Testis (tissue), 3 donors: Measurements from ENCODE around the gene KCNA1. TPM values are rescaled to one million over a fixed set of nuclear protein-coding genes. Genes with fewer than 3 reads are reported as not detected.

Source experiments
- DNase-seq: peaks from one replicate; pipeline ENCODE4 v3.0.0-alpha.2; 2019
- H3K27ac ChIP-seq, 2 donors: fragments of 200-600 bp; sonication (generic); one replicate each; pipeline ENCODE4 v1.5.1; 2019
- H3K27me3 ChIP-seq: fragments of 200-600 bp; sonication (generic); one replicate; pipeline ENCODE4 v1.5.1; 2019
- H3K36me3 ChIP-seq: fragments of 200-600 bp; sonication (generic); one replicate; pipeline ENCODE4 v1.5.1; 2017; ENCODE audit warnings: low read depth; ENCODE audit errors: missing control alignments
- H3K4me1 ChIP-seq: fragments of 200-600 bp; sonication (generic); one replicate; pipeline ENCODE4 v1.5.1; 2019
- H3K4me3 ChIP-seq, 2 donors: fragments of 200-600 bp; sonication (generic); one replicate each; pipeline ENCODE4 v1.5.1; 2017 to 2019
- H3K9me3 ChIP-seq: fragments of 200-600 bp; sonication (generic); one replicate; pipeline ENCODE4 v1.5.1; 2017
- CTCF ChIP-seq, 3 experiments: fragments of 450-650 bp in 2 of 3; fragments of 200-600 bp in 1 of 3; sonication (generic) in 1 of 3; IDR thresholded peaks; one replicate each; pipeline ENCODE4 v1.5.1; 2016 to 2019; ENCODE audit warnings: antibody characterized with exemption in 3 of 3, mild to moderate bottlenecking in 2 of 3, moderate library complexity in 1 of 3
- POLR2A ChIP-seq: fragments of 450-650 bp; IDR thresholded peaks from one replicate; pipeline ENCODE4 v1.6.1; 2017; ENCODE audit warnings: antibody characterized with exemption, mild to moderate bottlenecking, moderate library complexity
- WGBS, 2 donors: methylation state at CpG; one replicate each; pipeline ENCODE4 v1.1.5; 2018; 5-methylcytosine and 5-hydroxymethylcytosine counted together
- intact Hi-C: fragments of 100-400 bp; cut with DNase I; formaldehyde crosslinking; loops from one replicate; pipeline ENCODE4 v1.15.1; 2023; ENCODE audit warnings: low total_unique reads
- polyA plus RNA-seq: library from polyadenylated mRNA; stranded (reverse); fragments of 350-450 nt; fragmentation: Illumina TruSeq; extraction: RNeasy Lipid Tissue Mini Kit (QIAGEN cat#74804); gene quantifications from one replicate; pipeline ENCODE4 v1.2.3, GENCODE V29; 2014; ENCODE audit warnings: low read depth, low replicate concordance; ENCODE audit not compliant: insufficient read depth
- total RNA-seq, 2 donors: library from RNA; depleted of rRNA; stranded (reverse); fragments of >200 nt; gene quantifications; one replicate each; pipeline ENCODE4 v1.2.3, GENCODE V29; 2016

KCNA1 gene
- total and polyA plus RNA-seq, 3 donors from 2014 or later, result 0.08 to 0.13 TPM; not detected in 1

- H3K4me3 ChIP-seq, result peak overlapping the region in 1 of 2 donors; percentile 29
- peaks cover 19% of the 10 kb centered on the region for H3K4me1 ChIP-seq
- no peaks in the 10 kb centered on the region for H3K9me3 ChIP-seq
- intact Hi-C loops, result no loop called here
- no peaks in the 10 kb centered on the region for H3K36me3 ChIP-seq
- no peak overlapping the region for H3K27ac ChIP-seq
- no peaks in the 10 kb centered on the region for H3K27me3 ChIP-seq
- WGBS, 2 donors, result 1% methylated on average over 23 to 24 of the region's 24 CpGs
- DNase-seq, result no peak
- TF ChIP-seq CTCF (IDR thresholded peaks at IDR 0.05) (no peak), POLR2A (no peak)
These were observed 333 bp upstream of the KCNA1 start for GRCh38 chr12:4909410-4909733.

DNA sequence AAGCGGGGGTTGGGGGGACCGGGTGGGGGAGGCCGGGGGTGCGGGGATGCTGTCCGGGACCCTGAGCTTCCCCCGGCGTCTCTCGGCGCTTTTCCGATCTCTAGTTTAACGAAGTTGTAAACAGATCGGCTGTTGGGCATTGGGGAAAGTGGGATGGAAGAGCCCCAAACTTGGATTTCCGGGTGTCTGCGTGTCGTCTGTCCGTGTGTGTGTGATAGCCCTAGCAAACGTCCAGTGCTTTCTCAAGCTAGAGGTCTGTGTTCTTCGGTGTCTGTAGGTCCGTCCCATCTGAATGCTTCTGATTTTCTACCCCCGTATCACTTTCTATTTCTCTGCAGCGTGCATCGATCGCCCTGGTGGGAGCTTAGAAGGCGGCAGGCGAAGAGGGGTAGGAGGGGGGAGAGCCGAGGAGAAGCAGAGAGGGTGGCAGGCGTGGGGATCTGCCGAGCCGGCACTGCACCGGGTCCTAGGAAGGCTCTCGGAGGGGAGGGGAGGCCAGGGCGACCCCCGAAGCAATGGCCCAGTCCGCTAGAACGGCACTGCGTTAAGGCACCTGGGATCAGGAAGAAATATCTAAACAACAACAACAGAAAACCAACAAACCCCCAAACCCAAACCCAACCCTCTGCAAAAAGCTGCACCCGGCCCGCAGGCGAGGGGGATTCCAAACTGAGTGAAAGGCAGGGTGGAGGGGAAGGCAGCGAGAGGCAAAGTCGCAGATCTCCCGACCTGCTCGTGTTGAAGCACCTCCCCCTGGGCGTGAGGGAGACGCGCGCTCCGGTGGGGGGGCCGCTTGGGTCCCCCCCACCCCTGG is 1.0 kb downstream of the KCNA1 start:
- Histone ChIP-seq H3K27ac (no peak overlapping the region), H3K36me3 (no peaks in the 10 kb centered on the region), H3K4me3 (peak overlapping the region; percentile 29 to 32), H3K4me1 (peaks cover 19% of the 10 kb centered on the region), H3K27me3 (no peaks in the 10 kb centered on the region), H3K9me3 (no peaks in the 10 kb centered on the region)
- WGBS, 2 donors, result 1% methylated on average over 26 to 49 of the region's 49 CpGs
- no peak for TF ChIP-seq POLR2A
- no peak for TF ChIP-seq CTCF (IDR thresholded peaks at IDR 0.05)
- intact Hi-C loops, result no loop called here
- no peak for DNase-seq

DNA sequence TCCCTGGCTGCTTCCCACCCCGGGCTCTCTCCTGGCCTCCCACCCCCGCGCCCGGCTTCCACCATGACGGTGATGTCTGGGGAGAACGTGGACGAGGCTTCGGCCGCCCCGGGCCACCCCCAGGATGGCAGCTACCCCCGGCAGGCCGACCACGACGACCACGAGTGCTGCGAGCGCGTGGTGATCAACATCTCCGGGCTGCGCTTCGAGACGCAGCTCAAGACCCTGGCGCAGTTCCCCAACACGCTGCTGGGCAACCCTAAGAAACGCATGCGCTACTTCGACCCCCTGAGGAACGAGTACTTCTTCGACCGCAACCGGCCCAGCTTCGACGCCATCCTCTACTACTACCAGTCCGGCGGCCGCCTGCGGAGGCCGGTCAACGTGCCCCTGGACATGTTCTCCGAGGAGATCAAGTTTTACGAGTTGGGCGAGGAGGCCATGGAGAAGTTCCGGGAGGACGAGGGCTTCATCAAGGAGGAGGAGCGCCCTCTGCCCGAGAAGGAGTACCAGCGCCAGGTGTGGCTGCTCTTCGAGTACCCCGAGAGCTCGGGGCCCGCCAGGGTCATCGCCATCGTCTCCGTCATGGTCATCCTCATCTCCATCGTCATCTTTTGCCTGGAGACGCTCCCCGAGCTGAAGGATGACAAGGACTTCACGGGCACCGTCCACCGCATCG is 1.8 kb downstream of the KCNA1 start:
- DNase-seq, result no peak
- no peaks in the 10 kb centered on the region for H3K36me3 ChIP-seq
- 26 to 38% methylated on average over 32 to 61 of the region's 61 CpGs for WGBS, 2 donors
- H3K27ac ChIP-seq, result no peak overlapping the region
- no peaks in the 10 kb centered on the region for H3K27me3 ChIP-seq
- TF ChIP-seq POLR2A, result no peak
- no peak for TF ChIP-seq CTCF (IDR thresholded peaks at IDR 0.05)
- H3K4me3 ChIP-seq, result no peak overlapping the region
- intact Hi-C loops, result no loop called here
- H3K9me3 ChIP-seq, result no peaks in the 10 kb centered on the region
- peaks cover 19% of the 10 kb centered on the region for H3K4me1 ChIP-seq

DNA sequence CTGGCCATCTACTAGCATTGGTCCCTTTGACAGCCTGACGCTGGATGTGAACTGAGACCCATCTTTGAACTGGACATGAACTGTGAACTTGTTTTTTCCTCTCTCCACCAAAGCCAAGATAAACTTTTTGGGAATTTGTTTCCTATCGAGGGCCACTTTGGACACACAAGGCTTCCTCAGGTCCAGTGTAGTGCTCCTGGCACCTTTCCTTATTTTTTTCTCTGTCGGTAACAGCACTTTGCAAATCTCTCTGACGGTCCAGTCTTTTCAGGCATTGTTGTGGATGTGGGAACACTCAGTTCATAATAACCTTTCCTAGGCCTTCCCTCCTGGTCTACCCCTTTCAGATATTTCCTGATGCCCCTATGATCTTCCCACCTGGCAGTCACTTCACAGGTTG is 5.0 kb downstream of the KCNA1 start:
- TF ChIP-seq POLR2A (no peak), CTCF (IDR thresholded peaks at IDR 0.05) (no peak)
- Histone ChIP-seq H3K36me3 (no peaks in the 10 kb centered on the region), H3K27me3 (no peaks in the 10 kb centered on the region), H3K4me1 (peaks cover 13% of the 10 kb centered on the region), H3K27ac (no peak overlapping the region), H3K4me3 (no peak overlapping the region), H3K9me3 (no peaks in the 10 kb centered on the region)
- 77 to 87% methylated on average over 4 of the region's 4 CpGs for WGBS, 2 donors
- DNase-seq, result no peak
- intact Hi-C loops, result no loop called here
